Stimulated activated CD8-positive, alpha-beta memory T cell treated with anti-CD3 and anti-CD28 coated beads, Interleukin-15, amount 100 ng/mL, for 4 hours (primary cell): ENCODE measurements around the gene TMEM258.

Experiments used
- DNase-seq, 2 donors: peaks; one replicate each; pipeline ENCODE4 v3.0.0-alpha.2; 2020; ENCODE audit warnings: low read depth in 2 of 2

TMEM258 gene

DNA sequence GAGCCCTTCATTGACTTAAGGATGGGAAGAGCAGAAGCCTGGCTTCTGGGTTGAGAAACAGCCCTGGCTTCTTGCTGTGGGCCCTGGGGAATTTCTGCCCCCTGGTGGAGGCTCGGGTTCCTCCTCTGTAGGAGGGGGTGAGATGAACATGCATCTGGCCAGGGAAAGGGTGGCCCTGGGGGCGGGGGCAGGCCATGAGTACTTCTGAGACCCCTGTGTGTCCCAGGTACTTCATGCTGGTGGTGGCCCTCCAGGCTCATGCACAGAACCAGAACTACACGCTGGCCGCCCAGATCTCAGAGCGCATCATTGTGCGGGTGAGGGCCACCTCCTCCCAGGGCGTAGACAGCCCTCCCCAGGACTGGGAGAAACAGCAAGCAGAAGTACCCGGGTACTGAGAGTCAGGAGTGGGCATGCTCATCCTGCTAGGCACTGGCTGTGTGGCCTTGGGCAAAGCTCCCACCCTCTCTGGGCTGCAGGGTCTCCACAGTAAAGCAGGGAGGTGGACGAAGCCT, 15.8 kb downstream of the TMEM258 start:
- peak in 1 of 2 donors; percentile 11 for DNase-seq

DNA sequence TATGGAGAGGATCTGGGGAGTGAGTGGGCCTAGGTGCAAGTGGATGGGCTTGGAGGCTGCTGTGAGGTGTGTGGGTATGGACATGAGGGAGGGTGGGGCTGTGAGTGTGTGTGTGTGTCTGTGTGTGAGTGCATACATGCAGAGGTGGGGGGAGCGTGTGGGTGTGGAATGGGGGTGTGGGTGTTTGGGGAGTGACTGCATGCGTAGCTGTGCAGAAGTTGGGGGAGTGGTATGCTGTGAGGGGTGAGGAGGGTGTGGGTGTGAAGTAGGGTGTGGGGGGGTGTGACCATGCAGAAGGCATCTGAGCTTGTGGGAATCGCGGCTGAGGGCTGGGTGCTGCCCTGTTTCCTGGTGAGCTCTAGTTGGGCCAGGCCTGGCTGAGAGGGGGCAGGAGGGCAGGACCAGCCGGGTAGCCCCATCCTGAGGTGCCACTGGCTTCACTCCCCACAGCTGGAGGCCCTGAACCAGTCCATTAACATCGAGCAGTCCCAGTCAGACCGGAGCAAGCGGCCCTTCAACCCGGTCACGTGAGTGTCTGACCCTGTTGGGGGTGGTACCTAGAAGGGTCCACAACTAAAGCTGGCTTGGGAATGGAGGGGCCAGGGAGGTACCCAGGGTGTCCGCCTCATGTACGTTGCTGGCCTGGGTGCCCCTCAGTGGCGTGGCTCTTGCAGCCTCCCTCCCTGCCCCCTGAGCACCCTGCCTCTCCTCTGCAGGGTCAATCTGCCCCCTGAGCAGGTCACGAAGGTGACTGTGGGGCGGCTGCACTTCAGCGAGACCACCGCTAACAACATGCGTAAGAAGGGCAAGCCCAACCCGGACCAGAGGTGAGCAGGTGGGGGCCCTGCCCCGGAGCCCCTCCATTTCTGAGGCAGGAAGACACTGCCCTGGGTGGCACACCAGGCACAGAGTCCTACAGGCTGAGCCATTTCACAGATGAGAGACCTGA, 16.5 kb downstream of the TMEM258 start:
- no peak for DNase-seq

DNA sequence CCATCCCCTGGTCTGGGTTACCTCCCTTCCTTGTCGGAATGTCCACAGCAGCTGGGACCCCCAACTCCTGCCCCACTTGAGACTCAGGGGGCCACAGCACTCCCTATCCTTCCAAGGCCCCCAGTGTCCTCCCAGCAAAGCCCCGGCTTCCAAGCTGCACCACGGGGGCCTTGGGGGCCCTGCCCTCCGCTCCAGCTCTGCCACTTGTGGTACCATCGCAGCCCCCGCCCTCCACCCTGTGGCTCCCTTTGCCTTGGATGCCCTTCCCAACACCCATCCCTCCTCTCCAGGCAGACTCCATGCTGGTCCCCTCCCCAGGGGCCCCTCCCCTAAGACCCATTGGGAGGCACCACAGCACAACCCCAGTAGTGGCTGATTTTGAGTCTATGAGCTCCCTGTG, 17.3 kb downstream of the TMEM258 start:
- no peak for DNase-seq

DNA sequence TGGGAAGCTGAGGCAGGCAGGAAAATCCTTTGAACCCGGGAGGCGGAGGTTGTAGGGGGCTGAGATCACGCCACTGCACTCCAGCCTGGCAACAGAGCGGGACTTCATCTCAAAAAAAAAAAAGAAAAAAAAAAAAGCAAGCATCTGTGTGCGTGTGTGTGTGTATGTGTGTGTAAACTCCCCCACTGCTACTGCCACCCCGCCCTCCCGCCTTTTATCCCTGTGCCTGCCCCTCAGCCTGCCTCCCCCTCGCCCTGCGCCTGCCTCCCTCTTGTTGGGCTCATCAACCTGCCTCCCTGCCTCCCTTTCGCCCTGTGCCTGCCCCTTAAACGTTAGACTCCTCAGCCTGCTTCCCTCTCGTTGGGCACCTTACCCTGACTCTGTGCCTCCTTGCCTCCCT, 18.0 kb downstream of the TMEM258 start:
- no peak for DNase-seq

DNA sequence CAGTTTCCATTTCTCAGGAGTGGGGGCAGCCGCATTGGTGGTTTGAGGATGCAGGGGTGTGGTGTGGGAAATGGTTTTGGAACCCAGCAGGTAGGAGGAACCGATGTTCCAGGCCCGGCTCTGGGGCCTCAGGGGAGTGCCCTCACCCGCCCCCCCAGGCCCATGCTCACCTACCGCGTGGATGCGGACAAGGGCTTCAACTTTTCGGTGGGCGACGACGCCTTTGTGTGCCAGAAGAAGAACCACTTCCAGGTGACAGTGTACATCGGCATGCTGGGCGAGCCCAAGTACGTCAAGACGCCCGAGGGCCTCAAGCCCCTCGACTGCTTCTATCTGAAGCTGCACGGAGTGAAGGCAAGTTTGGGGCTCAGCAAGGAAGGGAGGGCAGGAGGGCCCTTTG, 18.6 kb downstream of the TMEM258 start:
- DNase-seq, result no peak

DNA sequence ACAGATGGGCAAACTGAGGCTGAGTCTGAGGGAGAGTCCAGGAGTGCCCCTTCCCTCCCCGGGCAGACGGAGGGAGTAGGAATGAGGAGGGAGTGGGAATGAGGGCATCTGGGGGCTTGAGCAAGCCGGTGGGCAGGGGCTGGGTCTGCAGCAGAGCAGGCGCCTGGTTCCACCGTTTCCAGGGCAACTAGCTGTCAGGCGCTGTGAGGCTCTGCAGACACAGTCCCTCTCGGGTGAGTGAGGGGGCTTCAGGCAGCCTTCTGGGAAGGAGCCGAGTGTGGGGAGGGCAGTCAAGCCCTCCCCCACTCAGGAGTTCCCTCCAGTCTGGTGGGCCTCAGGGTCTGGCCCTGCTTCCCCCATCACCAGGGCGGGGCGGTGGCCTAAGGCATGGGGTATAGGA, 19.0 kb downstream of the TMEM258 start:
- no peak for DNase-seq

DNA sequence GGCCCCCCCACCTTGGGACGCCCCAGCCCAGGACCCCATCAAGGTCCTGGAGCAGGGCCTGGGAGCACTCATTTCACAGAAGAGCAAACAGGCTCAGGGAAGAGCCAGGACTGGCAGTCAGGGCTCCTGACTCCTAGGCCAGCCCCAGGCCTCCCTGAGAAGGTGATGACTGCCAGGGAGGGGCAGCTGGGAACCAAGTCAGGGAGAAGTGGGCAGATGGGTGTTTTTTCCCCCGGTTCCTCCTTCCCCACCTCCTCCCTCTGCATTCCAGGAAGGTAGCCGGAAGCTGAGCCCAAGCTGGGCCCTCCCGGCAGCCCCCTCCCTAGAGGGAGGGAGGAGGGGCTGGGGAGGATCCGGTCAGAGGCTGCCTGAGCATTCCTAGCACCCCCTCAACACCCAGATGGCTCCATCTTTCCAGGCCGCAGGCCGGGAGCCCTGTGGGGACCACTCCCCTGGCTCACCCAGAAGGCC, 20.4 kb downstream of the TMEM258 start:
- no peak for DNase-seq

DNA sequence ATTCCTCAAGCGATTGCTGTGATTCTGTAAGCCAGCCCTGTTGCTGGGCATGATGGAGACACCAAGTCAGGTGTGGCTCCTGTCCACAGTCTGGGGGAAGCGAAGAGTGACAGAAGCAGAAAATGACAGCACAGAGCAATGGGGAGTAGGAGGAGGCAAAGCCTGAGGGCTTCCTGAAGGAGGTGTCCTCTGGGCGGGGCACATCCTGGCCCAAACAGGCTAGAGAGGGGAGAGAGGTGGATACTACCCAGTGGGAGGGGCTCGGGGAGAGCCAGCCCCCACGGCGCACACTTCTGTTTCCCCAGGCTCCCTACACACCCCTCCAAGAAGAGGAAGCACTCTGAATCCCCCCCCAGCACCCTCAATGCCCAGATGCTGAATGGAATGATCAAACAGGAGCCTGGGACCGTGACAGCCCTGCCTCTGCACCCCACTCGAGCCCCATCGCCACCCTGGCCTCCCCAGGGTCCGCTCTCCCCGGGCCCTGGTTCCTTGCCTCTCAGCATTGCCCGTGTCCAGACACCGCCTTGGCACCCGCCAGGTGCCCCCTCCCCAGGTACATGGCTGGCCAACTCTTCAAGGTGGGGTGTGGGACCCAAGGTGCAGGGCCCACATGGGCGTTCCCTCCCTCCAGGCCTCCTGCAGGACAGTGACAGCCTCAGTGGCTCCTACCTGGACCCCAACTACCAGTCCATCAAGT, 21.1 kb downstream of the TMEM258 start:
- DNase-seq, result no peak

DNA sequence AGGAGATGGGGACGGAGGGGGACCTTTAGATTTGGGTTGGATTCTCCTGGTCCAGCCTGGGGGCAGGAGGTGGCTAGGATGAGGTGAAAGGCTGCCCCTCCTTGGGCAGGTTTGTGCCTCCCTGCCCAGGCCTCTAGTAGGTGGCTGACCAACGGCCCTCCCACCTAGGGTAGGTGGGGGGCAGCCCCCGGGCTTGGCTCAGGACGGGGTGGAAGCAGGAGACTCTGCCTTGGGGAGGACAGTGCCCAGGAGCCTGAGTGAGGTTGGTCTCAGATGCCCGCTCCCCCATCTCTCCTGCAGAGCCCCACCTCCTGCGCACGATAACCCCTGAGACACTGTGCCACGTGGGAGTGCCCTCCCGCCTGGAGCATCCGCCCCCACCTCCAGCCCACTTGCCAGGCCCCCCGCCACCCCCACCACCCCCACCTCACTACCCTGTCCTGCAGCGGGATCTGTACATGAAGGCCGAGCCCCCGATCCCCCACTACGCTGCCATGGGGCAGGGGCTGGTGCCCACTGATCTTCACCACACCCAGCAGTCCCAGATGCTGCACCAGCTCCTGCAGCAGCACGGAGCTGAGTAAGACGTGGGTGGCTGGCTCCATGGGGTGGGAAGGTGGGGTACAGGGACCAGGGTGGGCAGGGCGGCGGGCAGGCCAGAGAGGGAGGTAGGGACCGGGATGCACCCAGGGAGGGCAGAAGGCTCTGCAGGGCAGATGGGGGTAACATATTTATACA, 22.3 kb downstream of the TMEM258 start:
- no peak for DNase-seq

DNA sequence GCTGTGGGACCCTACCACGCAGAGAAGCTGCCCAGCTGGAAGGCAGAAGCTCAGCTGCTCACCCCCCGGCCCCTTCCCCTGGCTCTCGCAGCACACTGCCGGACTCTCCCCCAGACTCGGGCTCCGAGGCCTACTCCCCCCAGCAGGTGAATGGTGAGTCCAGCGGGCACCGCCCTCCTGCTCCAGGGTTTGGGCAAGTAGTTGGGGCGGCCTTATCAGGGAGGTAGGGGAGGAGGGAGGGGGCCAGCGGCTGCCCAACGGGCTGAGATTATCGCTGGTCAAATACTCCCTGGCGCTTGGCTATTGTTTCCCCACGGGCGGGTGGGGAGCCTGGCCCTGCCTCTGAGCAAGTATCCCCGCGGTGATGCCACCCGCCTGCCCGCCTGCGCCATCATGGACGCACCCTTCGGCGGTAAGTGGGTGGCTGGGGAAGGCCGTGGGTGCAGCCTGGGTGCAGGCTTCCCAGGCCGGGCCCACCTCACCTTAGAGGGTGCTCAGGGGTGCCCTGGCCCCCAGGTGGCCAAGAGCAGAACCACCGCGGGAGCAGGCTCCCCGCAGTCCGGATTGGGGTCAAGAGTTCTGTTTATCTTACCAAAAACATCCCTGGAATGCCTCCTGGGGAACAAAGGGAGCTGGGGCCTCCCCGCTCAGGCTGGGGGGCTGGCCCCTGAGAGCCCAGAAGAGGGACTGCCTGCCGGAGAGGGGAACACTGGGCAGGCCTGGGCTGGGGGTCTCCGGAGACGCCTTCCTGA, 23.1 kb downstream of the TMEM258 start:
- DNase-seq, result no peak

DNA sequence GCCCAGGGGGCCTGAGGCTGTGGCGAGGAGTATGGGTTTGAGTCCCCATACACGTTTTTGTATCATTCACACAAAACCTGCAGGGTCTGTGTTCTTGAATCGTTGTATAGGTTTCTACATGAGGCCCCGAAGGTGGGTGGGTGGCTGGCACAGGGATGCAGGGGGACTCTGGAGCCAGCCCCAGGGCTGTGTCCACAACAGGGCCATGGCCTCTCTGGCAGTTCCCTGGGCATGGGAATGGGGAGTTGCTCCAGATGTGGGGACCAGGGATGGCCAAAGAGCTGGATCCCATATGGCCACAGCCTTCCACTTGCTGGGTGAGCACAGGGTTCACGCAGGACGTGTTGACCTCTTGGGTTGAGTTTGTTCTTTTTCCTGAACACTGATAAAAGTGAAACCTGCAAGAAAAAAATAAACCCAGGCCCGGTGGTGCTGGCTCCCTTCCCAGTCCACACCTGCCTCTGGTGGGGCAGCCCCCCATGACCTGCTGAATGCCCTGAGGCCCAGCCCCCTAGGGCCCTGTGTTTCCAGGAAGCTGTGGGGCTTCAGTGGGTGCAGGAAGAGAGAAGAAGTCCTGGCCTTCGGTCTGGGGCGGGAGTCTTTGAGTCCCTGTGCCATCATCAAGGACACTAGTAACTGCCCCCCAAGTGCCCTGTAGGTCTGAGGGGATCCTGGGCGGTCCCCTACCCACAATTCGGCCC, 23.9 kb downstream of the TMEM258 start:
- DNase-seq, result no peak

DNA sequence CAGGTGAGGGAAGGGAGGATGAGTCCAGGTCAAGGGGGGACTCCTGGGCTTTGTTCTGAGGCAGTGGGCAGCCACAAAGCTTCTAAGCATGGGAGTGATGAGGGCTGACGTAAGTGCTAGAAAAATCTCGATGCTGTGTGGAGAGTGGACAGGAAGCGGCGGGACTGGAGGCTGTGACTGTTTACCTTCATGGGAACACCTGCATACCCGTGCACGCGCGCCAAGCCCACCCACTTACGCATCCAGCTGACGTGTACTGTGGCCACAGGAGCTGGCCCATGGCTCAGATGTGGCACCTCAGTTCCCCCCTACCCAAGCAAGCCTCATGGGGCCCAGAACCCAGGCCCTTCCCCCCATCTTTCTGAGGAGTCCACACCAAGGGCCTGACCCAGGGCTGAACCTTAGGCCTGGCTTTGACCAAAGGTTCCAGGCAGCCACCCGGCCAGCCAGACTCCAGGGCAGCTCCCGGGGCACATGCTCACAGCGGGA, 26.0 kb downstream of the TMEM258 start:
- DNase-seq, result no peak

DNA sequence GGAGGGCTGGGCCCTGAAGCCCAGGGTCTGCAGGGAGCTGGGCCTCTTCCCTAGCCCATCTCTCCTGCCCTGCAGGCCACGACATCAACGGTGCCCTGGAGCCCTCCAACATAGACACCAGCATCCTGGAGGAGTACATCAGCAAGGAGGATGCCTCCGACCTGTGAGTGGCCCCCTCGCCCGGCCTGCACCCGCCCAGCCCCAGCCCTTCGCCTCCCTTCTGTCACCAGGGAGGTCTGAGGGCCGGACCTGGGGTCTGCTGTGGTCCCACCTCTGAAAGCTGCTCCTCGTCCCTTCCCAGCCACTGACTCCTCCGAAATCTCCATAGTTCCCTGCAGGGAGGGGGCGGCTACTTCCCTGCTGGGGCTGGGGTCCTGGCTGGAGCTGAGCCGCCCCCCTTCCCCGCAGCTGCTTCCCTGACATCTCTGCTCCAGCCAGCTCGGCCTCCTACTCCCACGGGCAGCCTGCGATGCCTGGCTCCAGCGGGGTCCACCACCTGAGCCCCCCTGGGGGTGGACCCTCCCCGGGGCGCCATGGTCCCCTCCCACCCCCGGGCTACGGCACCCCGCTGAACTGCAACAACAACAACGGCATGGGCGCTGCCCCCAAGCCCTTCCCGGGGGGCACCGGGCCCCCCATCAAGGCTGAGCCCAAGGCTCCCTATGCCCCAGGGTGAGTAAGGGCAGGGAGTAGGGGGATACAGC, 26.7 kb downstream of the TMEM258 start:
- no peak for DNase-seq

DNA sequence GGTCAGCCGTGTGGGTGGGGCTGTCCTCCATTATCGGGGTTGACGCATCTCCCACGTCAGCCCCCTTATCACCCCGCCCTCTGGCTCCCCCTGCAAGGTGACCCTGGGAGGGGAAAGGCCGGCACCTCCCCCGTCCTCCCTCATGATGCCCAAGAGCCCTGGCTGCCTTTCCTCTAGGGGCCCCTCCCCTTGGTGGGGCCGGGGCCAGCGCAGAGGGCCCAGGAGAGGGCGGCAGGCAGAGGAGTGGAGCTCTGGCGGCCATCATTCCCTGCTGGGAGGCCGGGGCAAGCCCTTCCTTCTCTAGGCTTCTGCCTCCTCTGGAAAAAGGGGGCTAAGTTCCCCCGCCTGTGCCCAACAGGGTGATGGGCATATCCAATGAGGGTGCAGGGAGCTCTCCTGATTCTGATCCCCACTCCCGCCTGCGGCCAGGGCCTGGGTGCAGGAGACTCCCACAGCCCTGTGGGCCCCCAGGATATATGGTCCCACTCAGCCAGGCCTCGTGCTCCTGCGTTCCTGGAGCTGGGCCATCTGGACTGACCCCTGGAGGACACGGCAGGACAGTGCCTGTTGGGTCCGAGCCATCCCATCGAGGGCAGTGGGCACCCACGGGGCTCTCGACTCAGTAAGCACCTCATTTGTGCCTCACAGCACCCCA, 27.7 kb downstream of the TMEM258 start:
- DNase-seq, result no peak

DNA sequence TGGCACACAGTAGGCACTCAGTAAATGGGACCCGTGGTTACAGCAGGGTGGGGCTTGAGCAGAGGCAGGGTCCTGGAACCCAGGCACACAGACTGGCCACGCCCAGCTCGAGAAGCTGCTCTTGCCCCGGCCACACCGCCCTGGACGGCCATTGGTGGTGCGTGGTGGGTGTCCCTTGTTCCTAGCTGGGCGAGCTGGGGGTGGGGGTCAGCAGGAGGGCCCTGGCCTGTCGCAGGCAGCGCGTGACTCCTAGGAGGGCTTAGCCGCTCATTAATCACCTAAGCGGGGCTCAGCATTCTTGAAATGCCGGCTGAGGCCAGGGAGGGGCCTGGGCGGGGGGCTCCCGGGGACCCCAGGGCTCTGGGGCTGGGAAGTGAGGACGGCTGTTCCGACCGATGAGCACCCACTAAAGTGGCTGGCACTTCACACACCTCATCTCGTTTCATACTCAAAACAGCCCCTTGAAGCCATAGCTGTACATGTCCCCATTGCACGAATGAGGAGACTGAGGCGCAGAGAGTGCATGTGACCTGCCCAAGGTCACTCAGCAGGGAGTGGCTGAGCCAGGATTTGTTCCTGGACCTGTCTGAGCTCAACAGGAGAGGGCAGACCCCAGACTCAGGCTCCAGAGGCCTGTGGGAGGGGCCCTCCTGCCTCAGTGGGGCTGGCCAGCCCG, 28.3 kb downstream of the TMEM258 start:
- no peak for DNase-seq

DNA sequence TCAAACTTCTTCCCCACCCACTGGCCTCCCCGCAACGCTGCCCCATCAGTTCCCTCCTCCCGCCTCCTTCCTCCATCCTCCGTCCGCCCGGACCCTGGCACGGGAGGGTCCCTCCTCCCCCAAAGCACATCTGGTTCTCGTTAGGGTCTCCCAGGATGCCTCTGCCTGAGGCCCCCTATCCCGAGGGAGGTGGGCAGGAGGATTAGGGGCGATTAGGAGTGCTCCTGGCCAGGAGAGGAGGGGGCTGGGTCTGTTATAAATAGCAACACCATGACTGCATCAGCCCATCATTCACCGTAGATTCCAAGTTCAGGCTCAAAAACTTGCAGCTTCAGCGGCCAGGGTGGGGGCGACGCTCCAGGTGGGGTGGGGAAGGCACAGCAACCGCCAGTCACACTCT, 29.6 kb downstream of the TMEM258 start:
- no peak for DNase-seq

DNA sequence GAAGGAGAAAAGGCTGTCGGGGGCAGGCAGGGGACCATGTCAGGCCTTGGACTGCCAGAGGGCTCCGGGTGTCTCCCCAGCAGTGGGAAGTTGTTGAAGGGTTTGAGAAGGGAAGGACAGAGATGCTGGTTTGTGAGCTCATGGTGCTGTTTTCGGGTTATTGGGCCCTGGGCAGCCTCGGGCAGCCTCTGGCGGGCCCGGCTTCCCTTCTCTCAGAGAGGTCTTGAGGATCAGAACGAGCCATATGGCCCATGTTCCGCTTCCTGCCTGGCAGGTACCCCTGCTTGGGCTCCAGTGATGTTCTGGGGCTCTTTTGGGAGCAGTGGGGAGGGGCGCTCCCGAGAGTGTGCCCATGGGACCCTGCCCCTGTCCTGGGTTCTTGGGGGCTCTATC, 30.2 kb downstream of the TMEM258 start:
- DNase-seq, result no peak

DNA sequence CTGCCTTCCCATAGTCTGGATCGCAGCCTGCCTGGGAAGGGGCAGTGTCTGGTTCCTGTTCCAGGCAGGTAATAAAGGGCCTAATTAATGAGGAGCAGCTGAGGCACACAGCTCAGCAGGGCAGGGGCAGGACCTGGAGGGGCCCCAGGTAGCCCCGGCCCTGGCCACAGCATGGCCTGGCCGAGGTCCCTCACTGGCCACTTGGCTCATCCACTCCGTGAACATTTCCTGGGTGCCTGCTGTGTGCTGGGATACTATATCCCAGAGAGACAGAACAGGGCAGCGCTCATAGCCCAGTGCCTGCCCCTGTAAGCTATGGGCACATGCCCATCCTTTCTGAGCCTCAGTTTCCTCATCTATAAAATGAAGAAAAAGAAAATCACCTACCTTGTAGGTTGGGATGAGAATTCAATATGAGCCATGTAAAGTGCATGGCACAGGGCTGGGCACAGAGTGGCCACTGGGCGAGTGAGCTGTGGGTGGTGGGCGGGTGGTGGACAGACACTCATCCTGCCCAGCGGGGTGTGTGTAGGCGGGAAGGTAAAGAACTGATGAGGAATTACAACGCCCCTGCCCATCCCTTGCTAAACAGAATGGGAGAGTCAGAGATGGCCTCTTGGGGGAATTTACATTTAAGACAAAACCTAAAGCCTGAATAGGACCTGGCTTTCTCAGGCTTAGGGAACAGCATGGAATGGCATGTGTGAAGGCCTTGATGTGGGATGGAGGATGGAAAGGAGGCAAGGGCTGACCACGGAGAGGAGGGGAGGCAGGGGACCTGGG, 30.8 kb downstream of the TMEM258 start:
- DNase-seq, result no peak
